Fibroblast of lung (primary cell): ENCODE data around the gene C12orf56.

ENCODE experiments used
- CTCF ChIP-seq, 2 donors: IDR thresholded peaks in 1 of 2; conservative IDR thresholded peaks in 1 of 2; 1 replicate in 1 of 2; 2 replicates in 1 of 2; pipeline ENCODE4 v1.5.1; 2011 to 2012; ENCODE audit warnings: low read length in 2 of 2, control low read depth in 1 of 2, inconsistent platforms in 1 of 2, low read depth in 1 of 2, mild to moderate bottlenecking in 1 of 2
- EZH2 ChIP-seq: IDR thresholded peaks from 2 replicates; pipeline ENCODE4 v1.5.1; 2012; ENCODE audit warnings: low read length, control low read depth, mild to moderate bottlenecking; ENCODE audit errors: missing control alignments

DNA sequence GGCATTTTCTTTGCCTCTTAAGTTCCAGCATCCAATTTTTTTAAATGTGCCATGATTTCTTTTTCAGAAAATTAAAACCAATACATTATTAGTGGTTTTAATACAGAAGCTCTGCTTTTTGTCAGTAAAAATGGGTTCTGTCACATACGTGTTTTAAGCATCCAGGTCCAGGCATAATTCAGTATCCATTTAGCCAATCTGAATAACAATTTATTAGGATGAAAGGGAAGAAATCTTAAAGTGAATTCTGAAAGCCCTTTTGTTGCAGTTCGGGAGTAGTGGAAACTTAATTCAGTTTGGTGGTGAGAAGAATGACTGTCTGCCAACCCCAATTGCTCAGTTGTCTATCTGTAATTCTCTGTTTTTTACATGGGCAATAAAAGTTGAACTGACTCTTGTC lies 20.9 kb upstream of the C12orf56 start:
- TF ChIP-seq CTCF (conservative IDR thresholded peaks at IDR 0.05 in 1 of 2, IDR thresholded peaks at IDR 0.05 in 1 of 2; ENCODE audit: low read depth in 1 of 2, low read length in 2 of 2) (no peak), EZH2 (no peak)
